Mucosa of descending colon (tissue), 3 donors: Measurements from ENCODE around the gene IGLL5. TPM values are rescaled to one million over a fixed set of nuclear protein-coding genes. Genes with fewer than 3 reads are reported as not detected.

Experiments
- ATAC-seq: fragments of 200-7000 bp; cut with Tn5 transposase; one replicate; pipeline ENCODE4 v1.9.1; 2020; ENCODE audit warnings: mild to moderate bottlenecking, moderate library complexity
- DNase-seq, 3 donors: peaks; one replicate each; pipeline ENCODE4 v3.0.0-alpha.2; 2020
- H3K36me3 ChIP-seq: fragments of 200-600 bp; one replicate; pipeline ENCODE4 v1.8.0; 2021; ENCODE audit warnings: low read depth, mild to moderate bottlenecking
- H3K4me1 ChIP-seq: fragments of 200-600 bp; one replicate; pipeline ENCODE4 v1.8.0; 2021; ENCODE audit warnings: low read depth, mild to moderate bottlenecking
- H3K4me3 ChIP-seq: fragments of 200-600 bp; one replicate; pipeline ENCODE4 v1.8.0; 2021; ENCODE audit warnings: mild to moderate bottlenecking
- H3K9me3 ChIP-seq: fragments of 200-600 bp; one replicate; pipeline ENCODE4 v1.8.0; 2021; ENCODE audit warnings: mild to moderate bottlenecking
- intact Hi-C, 2 donors: fragments of 100-400 bp; cut with DNase I in 1 of 2; cut with micrococcal nuclease in 1 of 2; formaldehyde crosslinking; loops; one replicate each; pipeline versions ENCODE4 v1.11.0 to v1.11.1; 2022; cut with DNase I, micrococcal nuclease
- total RNA-seq, 3 donors: library from RNA; stranded (reverse); fragmentation: NEBNext Ultra II Directional in 2 of 3; extraction: Animal tissue kit (Norgen Biotek cat#: 25700) in 2 of 3; gene quantifications; one replicate each; pipeline versions ENCODE4 v1.2.1 to v1.2.4, GENCODE V29; 2021 to 2023
- TF ChIP-seq, protein P1 (sequence below): fragments of 200-600 bp; IDR thresholded peaks from one replicate; pipeline ENCODE4 v1.8.0; 2022; ENCODE audit warnings: antibody characterized with exemption, mild to moderate bottlenecking
- donor health status: DM: no; HTN: no; CAD: no; lungs with moderate emphysema.
- donor health status: DM: no; HTN: no; CAD: no.
- donor health status: DM: no; HTN: yes; CAD: no.

The IGLL5 gene
- total RNA-seq, 3 donors from 2014 or later: 14.1 to 32.8 (median 16.1) TPM

DNA sequence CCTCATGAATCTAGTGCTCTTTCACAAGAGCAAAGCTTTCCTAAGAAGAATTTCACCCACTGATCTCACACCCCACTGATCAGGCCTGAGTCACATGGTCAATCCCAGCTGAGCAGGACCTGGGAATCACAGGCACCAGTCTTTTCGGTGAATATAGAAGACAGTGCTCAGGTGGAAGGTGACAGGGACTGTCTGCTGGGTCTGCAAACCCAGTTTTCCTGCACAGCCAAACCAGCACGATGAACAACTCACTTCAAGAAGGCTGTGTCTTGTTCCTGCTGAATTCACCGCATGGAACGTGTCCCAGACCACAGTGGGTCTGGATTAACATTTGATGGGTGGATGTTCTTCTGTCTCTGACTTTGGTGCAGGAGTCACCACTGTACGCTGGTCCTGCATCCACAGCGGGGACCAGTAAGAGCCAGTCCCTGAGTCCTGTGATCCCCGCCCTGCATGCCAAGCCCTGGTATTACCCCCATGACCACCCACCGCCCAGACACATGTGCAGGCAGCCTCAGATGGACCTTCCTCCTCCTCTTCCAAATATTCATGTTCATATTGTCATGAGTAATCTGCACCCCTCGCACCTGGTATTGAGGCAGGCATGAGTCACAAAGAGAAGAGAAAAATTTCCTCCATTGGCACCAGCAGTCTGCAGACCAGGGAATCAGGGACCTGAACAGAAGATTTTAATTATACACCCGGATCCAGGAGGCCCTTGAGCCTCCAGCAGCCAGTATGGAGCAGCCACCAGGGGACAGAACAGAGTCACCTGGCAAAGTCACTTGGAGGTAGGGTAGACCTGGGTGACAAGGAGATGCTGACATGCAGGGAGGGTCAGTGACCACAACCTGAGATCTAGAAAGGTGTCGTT is 8.6 kb upstream of the IGLL5 start:
- Histone ChIP-seq H3K9me3 (peaks cover 4% of the 10 kb centered on the region), H3K36me3 (no peaks in the 10 kb centered on the region), H3K4me1 (no peaks in the 10 kb centered on the region), H3K4me3 (no peak overlapping the region)
- no peak for DNase-seq
- intact Hi-C loops: loop anchor here in 1 of 2 donors (10.0 kb wide), 1 partner anchor 66 kb away; no protein-coding TSS in a partner anchor
- TF ChIP-seq, protein P1, sequence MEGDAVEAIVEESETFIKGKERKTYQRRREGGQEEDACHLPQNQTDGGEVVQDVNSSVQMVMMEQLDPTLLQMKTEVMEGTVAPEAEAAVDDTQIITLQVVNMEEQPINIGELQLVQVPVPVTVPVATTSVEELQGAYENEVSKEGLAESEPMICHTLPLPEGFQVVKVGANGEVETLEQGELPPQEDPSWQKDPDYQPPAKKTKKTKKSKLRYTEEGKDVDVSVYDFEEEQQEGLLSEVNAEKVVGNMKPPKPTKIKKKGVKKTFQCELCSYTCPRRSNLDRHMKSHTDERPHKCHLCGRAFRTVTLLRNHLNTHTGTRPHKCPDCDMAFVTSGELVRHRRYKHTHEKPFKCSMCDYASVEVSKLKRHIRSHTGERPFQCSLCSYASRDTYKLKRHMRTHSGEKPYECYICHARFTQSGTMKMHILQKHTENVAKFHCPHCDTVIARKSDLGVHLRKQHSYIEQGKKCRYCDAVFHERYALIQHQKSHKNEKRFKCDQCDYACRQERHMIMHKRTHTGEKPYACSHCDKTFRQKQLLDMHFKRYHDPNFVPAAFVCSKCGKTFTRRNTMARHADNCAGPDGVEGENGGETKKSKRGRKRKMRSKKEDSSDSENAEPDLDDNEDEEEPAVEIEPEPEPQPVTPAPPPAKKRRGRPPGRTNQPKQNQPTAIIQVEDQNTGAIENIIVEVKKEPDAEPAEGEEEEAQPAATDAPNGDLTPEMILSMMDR: no peak
- no peak for ATAC-seq

DNA sequence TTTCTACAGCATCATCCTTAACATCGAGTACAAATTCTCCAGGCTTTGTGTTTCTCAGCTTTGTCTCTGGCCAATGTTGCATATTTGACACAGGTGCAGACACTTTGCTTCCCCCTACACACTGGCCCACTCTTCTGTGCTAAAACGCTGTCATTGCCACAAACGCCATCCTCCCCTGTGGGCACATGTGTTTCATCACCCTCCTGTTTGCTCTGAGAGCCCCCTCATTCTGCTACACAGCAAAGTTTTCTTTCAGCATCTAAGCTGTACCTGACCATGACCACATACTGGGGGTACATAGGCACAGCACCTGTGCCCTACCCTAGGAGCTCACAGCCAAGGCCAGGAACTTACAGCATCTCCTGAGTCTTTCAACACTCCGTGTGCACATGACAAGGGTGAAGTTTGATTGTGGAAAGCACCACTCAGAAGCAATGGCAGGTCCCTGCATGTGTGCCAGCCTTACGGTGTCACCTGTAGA is 7.9 kb upstream of the IGLL5 start:
- H3K36me3 ChIP-seq: no peaks in the 10 kb centered on the region
- no peaks in the 10 kb centered on the region for H3K9me3 ChIP-seq
- H3K4me3 ChIP-seq: no peak overlapping the region
- DNase-seq: no peak
- intact Hi-C loops: loop anchor here in 1 of 2 donors (10.0 kb wide), 1 partner anchor 65 kb away; no protein-coding TSS in a partner anchor
- no peaks in the 10 kb centered on the region for H3K4me1 ChIP-seq
- ATAC-seq: no peak
- TF ChIP-seq, protein P1: no peak

DNA sequence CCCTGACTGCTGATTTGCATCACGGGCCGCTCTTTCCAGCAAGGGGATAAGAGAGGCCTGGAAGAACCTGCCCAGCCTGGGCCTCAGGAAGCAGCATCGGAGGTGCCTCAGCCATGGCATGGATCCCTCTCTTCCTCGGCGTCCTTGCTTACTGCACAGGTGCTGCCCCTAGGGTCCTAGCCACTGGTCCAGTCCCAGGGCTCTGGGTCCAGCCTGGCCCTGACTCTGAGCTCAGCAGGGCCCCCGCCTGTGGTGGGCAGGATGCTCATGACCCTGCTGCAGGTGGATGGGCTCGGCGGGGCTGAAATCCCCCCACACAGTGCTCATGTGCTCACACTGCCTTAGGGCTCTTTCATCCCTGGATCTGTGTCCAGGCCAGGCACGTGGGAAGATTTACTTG is 7.0 kb upstream of the IGLL5 start:
- ATAC-seq (no peak), DNase-seq (no peak)
- Histone ChIP-seq H3K9me3 (no peaks in the 10 kb centered on the region), H3K4me3 (no peak overlapping the region), H3K36me3 (no peaks in the 10 kb centered on the region), H3K4me1 (no peaks in the 10 kb centered on the region)
- intact Hi-C loops: no loop called here
- TF ChIP-seq, protein P1: no peak

DNA sequence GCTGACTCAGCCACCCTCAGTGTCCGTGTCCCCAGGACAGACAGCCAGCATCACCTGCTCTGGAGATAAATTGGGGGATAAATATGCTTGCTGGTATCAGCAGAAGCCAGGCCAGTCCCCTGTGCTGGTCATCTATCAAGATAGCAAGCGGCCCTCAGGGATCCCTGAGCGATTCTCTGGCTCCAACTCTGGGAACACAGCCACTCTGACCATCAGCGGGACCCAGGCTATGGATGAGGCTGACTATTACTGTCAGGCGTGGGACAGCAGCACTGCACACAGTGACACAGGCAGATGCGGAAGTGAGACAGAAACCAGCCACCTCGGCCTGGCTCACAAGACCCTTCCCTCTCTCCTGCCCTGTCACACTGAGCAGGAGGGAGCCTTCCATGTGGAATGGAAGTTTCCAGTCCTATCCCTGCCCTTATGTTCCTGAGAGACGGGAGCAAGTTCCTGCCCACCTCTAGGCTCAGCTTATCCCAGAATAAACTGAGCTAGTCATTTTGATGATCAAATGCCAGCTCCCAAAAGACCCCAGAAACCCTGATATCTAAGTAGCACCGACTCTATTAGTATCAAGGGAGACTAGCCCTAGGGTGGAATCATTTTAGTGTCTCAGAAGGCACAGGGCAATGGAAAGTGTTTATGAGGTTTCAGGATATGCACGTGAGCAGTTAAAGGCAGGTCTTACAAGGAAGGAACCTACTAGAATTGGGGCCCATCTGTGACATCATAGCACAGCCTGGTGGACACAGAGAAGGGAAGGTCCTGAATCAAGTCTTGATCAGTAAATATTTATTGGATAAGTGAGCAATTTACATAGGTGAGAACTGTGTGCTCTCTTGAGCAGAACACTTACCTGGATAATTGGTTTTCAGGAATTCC is 6.3 kb upstream of the IGLL5 start:
- ATAC-seq (no peak), DNase-seq (no peak)
- intact Hi-C loops: no loop called here
- no peak overlapping the region for H3K4me3 ChIP-seq
- TF ChIP-seq, protein P1: no peak
- no peaks in the 10 kb centered on the region for H3K36me3 ChIP-seq
- H3K9me3 ChIP-seq: no peaks in the 10 kb centered on the region
- H3K4me1 ChIP-seq: no peaks in the 10 kb centered on the region

DNA sequence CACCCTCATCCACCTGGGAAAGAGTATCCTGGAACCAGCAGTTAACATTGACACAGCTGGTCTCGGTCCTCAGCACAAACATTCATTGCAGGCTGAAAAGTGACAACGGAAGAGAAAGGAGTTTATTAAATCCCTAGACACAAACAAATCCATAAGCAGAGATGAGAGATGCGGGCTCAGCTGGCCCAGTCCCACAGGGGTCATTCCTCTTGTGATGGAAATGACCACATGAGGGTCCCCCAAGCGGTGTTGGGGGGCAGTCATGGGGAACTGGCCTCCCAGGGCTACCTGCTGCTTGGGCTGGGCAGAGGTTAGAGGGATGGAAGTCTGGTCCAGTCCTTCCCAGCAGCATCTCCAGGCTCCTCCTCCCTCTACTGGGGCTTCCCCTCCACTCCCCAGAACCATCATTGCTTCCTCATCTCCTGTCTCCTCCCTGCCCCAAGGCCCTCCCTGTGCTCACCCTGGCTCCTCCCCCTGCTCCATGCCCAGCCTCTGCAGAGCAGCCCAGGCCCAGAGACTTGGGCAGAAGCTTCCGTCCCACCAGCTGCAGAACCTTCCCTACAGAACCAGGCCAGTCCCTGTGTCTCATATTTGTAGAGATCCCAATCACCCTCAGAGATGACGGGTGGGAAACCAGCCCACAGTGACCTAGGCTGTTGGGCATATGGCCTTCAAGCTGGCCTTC is 5.4 kb upstream of the IGLL5 start:
- peak in 1 of 3 donors; percentile 38 for DNase-seq
- H3K4me1 ChIP-seq: no peaks in the 10 kb centered on the region
- no peaks in the 10 kb centered on the region for H3K9me3 ChIP-seq
- H3K36me3 ChIP-seq: no peaks in the 10 kb centered on the region
- TF ChIP-seq, protein P1: no peak
- intact Hi-C loops: no loop called here
- H3K4me3 ChIP-seq: no peak overlapping the region
- ATAC-seq: peak; percentile 72
